RWPE2 (cell line): ENCODE data around the gene CYRIA.

Experiments used
- ATAC-seq: fragments of 200-7000 bp; cut with Tn5 transposase; 3 replicates; pipeline ENCODE4 v1.9.1; 2021; ENCODE audit warnings: low read depth
- DNase-seq: peaks from one replicate; pipeline ENCODE4 v3.0.0-alpha.2; 2020; ENCODE audit warnings: low spot score
- H3K27ac ChIP-seq: fragments of 450-650 bp; 2 replicates; pipeline ENCODE4 v1.5.1; 2017; ENCODE audit warnings: mild to moderate bottlenecking; ENCODE audit not compliant: poor library complexity, severe bottlenecking
- H3K27me3 ChIP-seq: fragments of 250-450 bp; sonication (Bioruptor Pico); 2 replicates; pipeline ENCODE4 v1.5.1; 2021; ENCODE audit warnings: mild to moderate bottlenecking, moderate library complexity; ENCODE audit not compliant: insufficient read depth, poor library complexity, severe bottlenecking
- H3K36me3 ChIP-seq: fragments of 250-450 bp; sonication (Bioruptor Pico); 2 replicates; pipeline ENCODE4 v1.5.1; 2020; ENCODE audit warnings: low read depth, mild to moderate bottlenecking, moderate library complexity
- H3K4me1 ChIP-seq: fragments of 250-450 bp; sonication (Bioruptor Pico); 2 replicates; pipeline ENCODE4 v1.5.1; 2021; ENCODE audit warnings: mild to moderate bottlenecking, moderate library complexity; ENCODE audit not compliant: insufficient read depth, poor library complexity, severe bottlenecking
- H3K4me3 ChIP-seq: fragments of 250-450 bp; sonication (Bioruptor Pico); 2 replicates; pipeline ENCODE4 v1.5.1; 2021; ENCODE audit warnings: mild to moderate bottlenecking, moderate library complexity; ENCODE audit not compliant: severe bottlenecking
- H3K9me3 ChIP-seq: fragments of 250-450 bp; sonication (Bioruptor Pico); 2 replicates; pipeline ENCODE4 v1.5.1; 2021; ENCODE audit warnings: mild to moderate bottlenecking, moderate library complexity; ENCODE audit not compliant: severe bottlenecking
- CTCF ChIP-seq: fragments of 450-650 bp; IDR thresholded peaks from one replicate; pipeline ENCODE4 v1.5.1; 2017; ENCODE audit warnings: mild to moderate bottlenecking, moderate library complexity; ENCODE audit not compliant: poor library complexity, severe bottlenecking

CYRIA gene

DNA sequence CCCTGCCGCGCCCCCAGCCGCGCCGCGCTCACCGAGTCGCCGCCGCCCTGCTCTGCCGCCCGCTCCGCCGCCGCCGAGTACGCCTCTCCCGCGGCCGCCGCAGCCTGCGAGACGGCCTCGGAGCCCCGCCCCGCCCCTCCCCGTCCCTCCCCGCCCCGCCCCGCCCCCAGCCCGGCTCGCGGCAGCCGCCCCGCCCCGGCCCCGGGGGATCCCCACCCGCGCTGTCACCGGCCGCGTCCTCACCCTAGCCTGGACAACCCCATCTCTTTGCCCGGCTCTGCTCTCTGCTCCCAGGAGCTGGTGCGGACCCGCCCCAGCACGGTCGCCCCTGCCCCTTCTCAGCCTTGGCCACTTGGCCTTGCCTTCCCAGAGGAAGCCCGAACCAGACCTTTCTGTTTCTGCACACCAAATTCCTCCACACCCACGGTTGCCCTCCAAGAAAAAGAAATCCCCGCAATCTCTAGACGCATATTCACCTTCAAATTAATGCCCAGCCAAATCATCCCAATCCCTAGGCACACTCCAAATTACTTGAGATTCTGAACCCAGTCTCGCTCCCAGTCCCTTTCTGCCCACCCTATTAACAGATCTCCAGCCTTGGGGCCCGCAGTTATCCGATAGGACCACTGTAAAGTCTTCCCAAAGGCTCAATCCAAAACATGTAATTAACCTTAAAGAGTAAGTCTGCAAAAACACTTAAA lies at the start of gene CYRIA:
TSS of gene CYRIA (minus strand) at position 87 of the 701 bp plus-strand sequence. CDS start 77,715 bp downstream, outside the sequence.
- H3K27me3 ChIP-seq: no peaks in the 10 kb centered on the region
- DNase-seq: no peak
- no peaks in the 10 kb centered on the region for H3K36me3 ChIP-seq
- H3K4me3 ChIP-seq: peak within 1 kb of the TSS; percentile 34
- H3K9me3 ChIP-seq: no peaks in the 10 kb centered on the region
- no peak within 1 kb of the TSS for H3K27ac ChIP-seq
- no peaks in the 10 kb centered on the region for H3K4me1 ChIP-seq
- TF ChIP-seq CTCF: no peak
- ATAC-seq: peak; percentile 62

DNA sequence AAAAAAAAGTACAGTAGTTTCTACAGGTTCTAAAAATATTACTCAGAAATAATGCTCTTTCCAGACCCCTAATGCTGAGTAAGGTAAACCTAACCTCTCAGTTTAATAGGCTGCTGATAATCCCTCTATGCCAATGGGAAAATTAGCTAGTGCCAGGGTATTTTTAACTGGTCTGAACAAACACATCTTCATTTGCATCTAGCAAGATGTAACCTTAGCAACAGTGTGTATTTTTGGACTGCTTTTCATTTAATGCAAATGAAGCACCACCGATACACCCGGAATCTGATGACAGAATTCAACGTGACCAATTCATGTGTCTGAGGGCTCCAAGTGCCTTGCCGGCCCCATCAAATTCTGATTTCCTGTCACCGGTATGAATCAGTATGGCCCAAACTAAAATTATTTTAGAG lies 47.4 kb upstream of the CYRIA start:
- DNase-seq: no peak

DNA sequence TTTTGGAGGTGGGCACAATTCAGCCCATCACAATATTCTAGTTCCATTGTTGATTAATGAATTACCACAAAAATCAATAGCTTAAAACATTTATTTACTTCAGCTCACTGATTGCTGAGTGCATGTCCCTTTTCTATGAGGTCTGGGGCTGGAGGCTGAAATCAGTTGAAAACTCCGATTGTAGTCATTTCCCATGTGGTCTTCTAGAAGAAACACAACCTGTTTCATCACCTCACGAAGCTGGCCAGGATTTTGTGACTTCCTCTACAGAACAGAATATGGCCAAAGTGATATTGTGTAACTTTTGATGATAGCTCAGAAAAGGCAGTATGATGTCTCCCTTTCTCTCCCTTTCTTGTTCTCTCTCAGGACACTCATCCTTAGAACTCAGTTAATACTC lies 44.1 kb upstream of the CYRIA start:
- Histone ChIP-seq H3K4me1 (no peaks in the 10 kb centered on the region), H3K27ac (no peak overlapping the region), H3K9me3 (no peaks in the 10 kb centered on the region), H3K27me3 (no peaks in the 10 kb centered on the region), H3K36me3 (no peaks in the 10 kb centered on the region), H3K4me3 (no peak overlapping the region)
- DNase-seq (no peak), ATAC-seq (no peak)
- no peak for TF ChIP-seq CTCF

More for the DNA sequence above, 47.4 kb upstream of the CYRIA start:
- Histone ChIP-seq H3K36me3 (no peaks in the 10 kb centered on the region), H3K27ac (no peak overlapping the region), H3K9me3 (no peaks in the 10 kb centered on the region), H3K4me1 (no peaks in the 10 kb centered on the region), H3K4me3 (no peak overlapping the region), H3K27me3 (no peaks in the 10 kb centered on the region)
- no peak for TF ChIP-seq CTCF
- ATAC-seq: no peak

GRCh38 chr2:16708173-16708572 lies 42.5 kb upstream of the CYRIA start:
- Histone ChIP-seq H3K27ac (no peak overlapping the region), H3K4me3 (no peak overlapping the region), H3K4me1 (no peaks in the 10 kb centered on the region), H3K36me3 (no peaks in the 10 kb centered on the region), H3K9me3 (no peaks in the 10 kb centered on the region), H3K27me3 (no peaks in the 10 kb centered on the region)
- TF ChIP-seq CTCF: no peak
- DNase-seq (no peak), ATAC-seq (no peak)

GRCh38 chr2:16707014-16707623 lies 41.5 kb upstream of the CYRIA start:
- Histone ChIP-seq H3K27ac (no peak overlapping the region), H3K36me3 (no peaks in the 10 kb centered on the region), H3K9me3 (no peaks in the 10 kb centered on the region), H3K27me3 (no peaks in the 10 kb centered on the region), H3K4me1 (no peaks in the 10 kb centered on the region), H3K4me3 (no peak overlapping the region)
- ATAC-seq: no peak
- no peak for DNase-seq
- no peak for TF ChIP-seq CTCF
